HG03521 (cell line): Measurements from ENCODE around the gene IREB2.

Source experiments
- ATAC-seq: cut with Tn5 transposase; IDR thresholded peaks from one replicate; pipeline ENCODE4 v1.9.1; 2021; ENCODE audit warnings: mild to moderate bottlenecking, moderate library complexity; ENCODE audit not compliant: unreplicated experiment

Gene IREB2

DNA sequence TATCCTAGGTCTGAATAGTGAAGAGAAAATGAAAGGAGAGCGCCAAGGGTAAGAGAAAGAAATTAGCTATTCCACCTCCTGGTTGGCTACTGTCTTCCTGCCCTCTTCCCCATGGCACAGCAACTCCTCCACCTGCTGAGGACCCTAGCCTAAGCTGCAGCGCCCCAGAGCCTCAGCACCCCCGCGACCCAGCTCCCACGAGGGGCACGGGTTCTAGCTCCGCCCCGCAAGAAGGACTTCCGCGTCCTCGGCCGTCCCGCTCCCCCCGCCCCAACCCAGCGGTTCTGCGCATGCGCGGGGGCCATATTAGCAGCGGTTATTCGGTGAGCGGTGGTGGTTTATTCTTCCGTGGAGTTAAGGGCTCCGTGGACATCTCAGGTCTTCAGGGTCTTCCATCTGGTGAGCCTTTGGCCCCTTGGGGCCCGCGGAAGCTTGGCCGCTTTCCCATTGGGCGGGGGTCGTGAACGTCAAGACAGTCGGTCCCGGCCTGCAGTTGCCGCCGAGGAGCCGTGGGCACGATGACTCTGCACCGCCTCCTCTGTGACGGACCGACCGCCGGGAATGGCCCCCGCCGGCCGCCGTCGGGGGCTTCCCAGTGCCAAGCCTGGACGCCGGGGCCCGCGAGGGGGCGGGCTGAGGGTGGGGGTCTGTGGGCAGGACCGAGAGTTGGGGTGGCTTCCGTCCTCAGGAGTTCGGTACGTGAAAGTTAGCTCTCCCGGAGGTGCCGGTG, 102.3 kb downstream of the IREB2 start, which contains the start of gene PSMA4:
Gene PSMA4 (plus strand): TSS at position 304 of the 730 bp plus-strand sequence. CDS start 1,484 bp downstream, outside the sequence.
- peak; percentile 82 for ATAC-seq

DNA sequence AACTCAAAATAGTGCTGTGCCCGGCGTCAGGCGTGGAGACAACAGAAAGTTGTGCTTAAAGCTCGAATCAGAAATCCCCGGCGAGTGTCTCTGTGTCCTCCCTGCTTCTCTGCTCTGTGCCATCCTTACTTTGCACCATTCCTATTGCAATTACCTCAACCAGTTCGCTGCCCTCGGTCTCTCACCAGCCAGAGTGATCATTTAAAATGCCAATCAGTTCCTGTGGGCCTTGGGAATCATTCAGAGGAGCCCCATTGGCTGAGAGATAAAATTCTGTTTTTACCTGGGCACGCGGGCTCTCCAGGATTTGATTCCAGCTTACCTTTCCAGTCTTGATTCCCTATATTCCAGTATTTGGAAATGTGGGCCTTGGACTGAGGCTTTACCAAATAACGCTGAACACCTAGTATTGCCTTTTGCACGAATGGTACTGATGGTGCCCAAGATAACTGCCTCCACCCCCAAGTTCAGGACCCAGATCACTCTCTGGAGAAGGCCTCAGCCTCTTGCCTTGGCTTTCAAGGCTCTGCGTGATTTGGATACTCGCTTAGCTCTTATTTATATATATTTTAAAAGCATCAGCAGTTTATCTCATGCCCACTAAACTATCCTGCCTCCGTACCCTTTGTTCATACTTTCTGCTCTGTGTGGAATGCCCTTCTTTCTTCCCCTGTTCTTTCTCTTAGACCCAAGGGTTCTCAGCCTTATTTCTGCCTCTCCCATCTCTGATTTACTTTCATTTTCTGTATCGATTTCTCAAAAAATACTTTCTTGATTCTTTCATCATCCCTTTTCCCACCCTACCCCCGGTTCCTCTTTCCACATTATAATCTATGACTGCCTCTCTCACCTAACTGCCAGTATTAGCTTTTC, 103.1 kb downstream of the IREB2 start:
- no peak for ATAC-seq

DNA sequence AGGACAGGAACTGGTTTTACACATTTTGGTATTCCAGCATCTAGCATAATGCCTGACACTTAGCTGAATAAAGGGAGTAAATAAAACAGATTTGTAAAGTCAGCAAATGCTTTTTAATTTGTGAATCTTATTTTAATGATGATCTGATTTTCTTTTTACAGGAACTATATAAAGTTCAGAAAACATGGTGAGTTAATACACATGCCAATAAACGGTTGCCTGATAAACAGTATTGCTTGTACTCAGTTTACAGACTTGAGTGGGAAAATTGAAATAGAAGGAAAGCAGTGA, 103.7 kb downstream of the IREB2 start:
- no peak for ATAC-seq

DNA sequence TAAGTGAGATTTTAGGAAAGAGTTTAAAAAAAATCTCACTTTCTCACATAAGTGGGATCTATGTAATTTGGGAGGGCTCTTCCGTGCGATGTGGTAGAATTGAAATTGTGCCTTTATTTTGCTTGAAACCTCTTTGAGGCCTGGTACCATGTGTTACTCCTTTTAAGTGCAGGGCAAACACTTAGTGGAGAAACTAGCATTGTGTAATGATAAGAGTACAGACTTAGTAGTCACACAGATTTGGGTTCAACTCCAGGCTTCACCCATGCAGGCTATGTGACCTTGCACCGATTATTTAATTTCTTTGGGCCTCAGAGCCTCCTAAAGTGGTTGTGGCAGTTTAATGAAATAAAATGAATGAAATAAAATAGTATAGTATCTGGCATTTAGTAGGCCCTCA, 104.6 kb downstream of the IREB2 start:
- ATAC-seq, result no peak

DNA sequence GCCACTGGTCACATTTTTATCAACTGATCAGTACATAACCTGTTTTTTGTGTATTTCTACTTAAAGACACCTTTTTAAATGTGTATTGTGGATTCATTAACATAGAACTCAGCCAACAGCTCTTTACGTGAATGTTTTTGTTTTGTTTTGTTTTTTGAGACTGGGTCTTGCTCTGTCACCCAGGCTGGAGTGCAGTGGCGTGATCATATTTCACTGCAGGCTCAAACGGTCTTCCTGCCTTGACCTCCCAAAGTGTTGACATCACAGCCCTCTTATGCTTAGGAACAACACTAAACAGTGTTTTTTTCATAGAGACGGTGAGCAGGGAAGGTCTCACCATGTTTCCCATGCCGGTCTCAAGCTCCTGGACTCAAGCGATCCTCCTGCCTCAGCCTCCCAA, 112.2 kb downstream of the IREB2 start:
- no peak for ATAC-seq

DNA sequence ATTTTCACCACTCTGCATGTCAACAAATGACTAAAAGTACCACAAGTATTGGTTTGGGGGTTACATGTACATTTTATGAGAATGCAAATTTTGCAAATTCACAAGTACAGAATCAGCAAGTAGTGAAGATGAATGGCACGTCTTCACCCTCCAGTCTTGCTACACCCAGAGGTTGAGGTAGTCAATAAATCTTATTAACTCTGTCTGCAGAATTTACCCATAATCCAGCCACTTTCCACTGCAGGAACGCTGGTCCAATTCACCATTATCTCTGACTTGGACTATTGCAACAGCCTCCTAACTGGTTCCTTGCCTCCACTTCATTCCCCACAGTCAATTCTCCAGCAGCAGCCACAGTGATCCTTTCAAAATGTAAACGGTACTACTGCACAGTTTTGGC, 112.8 kb downstream of the IREB2 start:
- no peak for ATAC-seq
